Fibroblast of villous mesenchyme (primary cell): Measurements from ENCODE around the gene LTA4H. TPM values are rescaled to one million over a fixed set of nuclear protein-coding genes. Genes with fewer than 3 reads are reported as not detected.

Experiments
- DNase-seq: peaks from one replicate; pipeline ENCODE4 v3.0.0-alpha.2; 2010; ENCODE audit warnings: low read depth
- H3K4me3 ChIP-seq: 2 replicates; pipeline ENCODE4 v1.5.1; 2011; ENCODE audit warnings: low read depth, mild to moderate bottlenecking, low read length
- CTCF ChIP-seq: IDR thresholded peaks from 2 replicates; pipeline ENCODE4 v1.5.1; 2012; ENCODE audit warnings: low read depth, mild to moderate bottlenecking, low read length; ENCODE audit not compliant: insufficient read depth
- total RNA-seq: library from RNA; depleted of rRNA; stranded (reverse); fragments of >200 nt; gene quantifications from 2 replicates; pipeline ENCODE4 v1.2.3, GENCODE V29; 2012

Gene LTA4H
- total RNA-seq, 1 donor = 79.9 TPM

DNA sequence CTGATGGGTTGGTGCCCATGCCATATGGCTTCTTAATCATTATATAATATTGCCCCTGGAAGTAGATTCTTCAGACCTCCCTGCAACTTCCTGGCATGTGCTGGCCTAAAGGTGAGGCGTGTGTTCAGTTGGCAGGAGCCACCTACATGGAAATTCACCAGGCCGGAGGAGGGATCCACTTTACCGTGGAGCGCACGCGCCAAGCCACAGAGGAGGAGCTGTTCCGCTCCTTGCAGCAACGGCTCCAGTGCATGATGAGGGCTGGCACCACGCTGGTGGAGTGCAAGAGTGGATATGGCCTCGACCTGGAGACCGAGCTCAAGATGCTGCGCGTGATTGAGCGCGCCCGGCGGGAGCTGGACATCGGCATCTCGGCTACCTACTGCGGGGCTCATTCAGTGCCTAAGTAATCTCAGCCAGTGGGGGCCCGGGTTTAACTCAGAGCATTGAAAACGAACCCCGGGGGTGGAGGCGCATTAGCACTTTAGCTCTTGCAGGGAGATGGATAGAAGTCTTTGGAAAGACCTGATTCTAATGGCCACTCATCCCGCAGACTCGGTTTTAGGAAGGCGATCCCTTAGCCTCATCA is 78.7 kb downstream of the LTA4H start:
- DNase-seq = no peak
- TF ChIP-seq CTCF = no peak
- no peak overlapping the region for H3K4me3 ChIP-seq

DNA sequence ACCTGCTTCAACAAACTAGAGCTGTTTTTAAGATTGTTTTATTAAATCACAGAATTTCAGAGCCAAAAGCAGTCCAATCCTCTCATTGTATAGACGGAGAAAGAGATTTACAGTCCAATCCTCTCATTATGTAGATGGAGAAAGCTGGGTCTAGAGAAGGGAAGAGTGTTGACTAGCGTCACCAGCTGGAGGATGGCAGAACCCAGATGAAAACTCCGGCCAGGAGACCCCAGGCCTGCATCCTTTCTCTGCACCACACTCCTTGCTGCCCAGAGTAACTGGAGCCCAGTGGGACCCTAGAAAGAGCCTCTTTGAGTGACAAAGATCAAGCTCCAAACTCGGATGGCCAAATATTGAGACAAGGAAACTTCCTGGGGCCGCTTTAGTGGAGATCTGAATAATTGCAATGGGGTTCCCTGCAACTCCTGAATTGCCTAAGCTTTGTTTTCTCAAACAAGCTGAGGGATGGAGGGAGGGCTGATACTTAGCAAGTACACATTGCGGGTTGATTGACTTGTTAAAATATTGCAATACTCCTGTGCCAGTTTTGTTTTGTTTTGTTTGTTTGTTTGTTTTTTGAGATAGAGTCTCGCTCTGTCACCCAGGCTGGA is 79.7 kb downstream of the LTA4H start:
- DNase-seq = no peak
- H3K4me3 ChIP-seq = no peak overlapping the region
- no peak for TF ChIP-seq CTCF

- no peak for TF ChIP-seq CTCF
- no peak overlapping the region for H3K4me3 ChIP-seq
- no peak for DNase-seq
Observed at GRCh38 chr12:95953000-95953399, 82.4 kb downstream of the LTA4H start.

DNA sequence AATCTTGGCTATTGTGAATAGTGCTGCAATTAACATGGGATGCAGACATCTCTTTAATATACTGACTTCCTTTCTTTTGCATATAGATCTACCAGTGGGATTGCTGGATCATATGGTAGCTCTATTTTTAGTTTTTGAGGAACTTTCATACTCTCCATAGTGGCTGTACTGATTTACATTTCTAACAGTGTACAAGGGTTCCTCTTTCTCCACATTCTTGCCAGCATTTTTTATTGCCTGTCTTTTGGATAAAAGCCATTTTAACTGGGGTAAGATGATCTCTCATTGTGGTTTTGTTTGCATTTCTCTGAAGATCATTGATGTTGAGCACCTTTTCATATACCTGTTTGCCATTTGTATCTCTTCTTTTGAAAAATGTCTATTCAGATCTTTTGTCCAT is 83.9 kb downstream of the LTA4H start:
- TF ChIP-seq CTCF = no peak
- no peak for DNase-seq

More for the DNA sequence above, 83.9 kb downstream of the LTA4H start:
- no peak overlapping the region for H3K4me3 ChIP-seq

Other genes with a start within 250 kb of the LTA4H start
- gene NTN4, start 244.8 kb downstream of the LTA4H start, total RNA-seq = 51.9 and 135 TPM in 2 replicates
- gene SNRPF, start 176.6 kb downstream of the LTA4H start, total RNA-seq = 7.7 and 13.4 TPM in 2 replicates
- not detected in 2 replicates for gene CCDC38, start 93.0 kb downstream of the LTA4H start, total RNA-seq
- not detected in 2 replicates for gene AMDHD1, start 92.3 kb downstream of the LTA4H start, total RNA-seq
- not detected in 2 replicates for gene HAL, start 39.2 kb downstream of the LTA4H start, total RNA-seq
- gene ELK3, start 158.8 kb upstream of the LTA4H start, total RNA-seq = 23.2 and 24.6 TPM in 2 replicates